ENCODE measurements around the gene SLC10A2. TPM values are rescaled to one million over a fixed set of nuclear protein-coding genes. Genes with fewer than 3 reads are reported as not detected.

Gene SLC10A2
- total RNA-seq, 2 donors from 2014 or later: not detected

GRCh38 chr13:103007427-103007762 lies 58.8 kb downstream of the SLC10A2 start:
- 53 to 61% methylated on average over 4 of the region's 4 CpGs for WGBS, 2 donors
- Histone ChIP-seq H3K27me3 (no peaks in the 10 kb centered on the region), H3K9me3 (no peaks in the 10 kb centered on the region), H3K4me3 (no peak overlapping the region), H3K27ac (no peak overlapping the region), H3K36me3 (replicated peaks in 1 of 2; ENCODE audit: insufficient read depth in 1 of 2, low read depth in 2 of 2) (no peaks in the 10 kb centered on the region), H3K4me1 (no peaks in the 10 kb centered on the region)
- intact Hi-C loops (cut with DNase I): no loop called here
- TF ChIP-seq POLR2A (IDR thresholded peaks at IDR 0.05): no peak
- TF ChIP-seq, protein P1, sequence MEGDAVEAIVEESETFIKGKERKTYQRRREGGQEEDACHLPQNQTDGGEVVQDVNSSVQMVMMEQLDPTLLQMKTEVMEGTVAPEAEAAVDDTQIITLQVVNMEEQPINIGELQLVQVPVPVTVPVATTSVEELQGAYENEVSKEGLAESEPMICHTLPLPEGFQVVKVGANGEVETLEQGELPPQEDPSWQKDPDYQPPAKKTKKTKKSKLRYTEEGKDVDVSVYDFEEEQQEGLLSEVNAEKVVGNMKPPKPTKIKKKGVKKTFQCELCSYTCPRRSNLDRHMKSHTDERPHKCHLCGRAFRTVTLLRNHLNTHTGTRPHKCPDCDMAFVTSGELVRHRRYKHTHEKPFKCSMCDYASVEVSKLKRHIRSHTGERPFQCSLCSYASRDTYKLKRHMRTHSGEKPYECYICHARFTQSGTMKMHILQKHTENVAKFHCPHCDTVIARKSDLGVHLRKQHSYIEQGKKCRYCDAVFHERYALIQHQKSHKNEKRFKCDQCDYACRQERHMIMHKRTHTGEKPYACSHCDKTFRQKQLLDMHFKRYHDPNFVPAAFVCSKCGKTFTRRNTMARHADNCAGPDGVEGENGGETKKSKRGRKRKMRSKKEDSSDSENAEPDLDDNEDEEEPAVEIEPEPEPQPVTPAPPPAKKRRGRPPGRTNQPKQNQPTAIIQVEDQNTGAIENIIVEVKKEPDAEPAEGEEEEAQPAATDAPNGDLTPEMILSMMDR (IDR thresholded peaks at IDR 0.05): no peak
- DNase-seq: no peak
- no peak for ATAC-seq

GRCh38 chr13:103006641-103007426 lies 59.4 kb downstream of the SLC10A2 start:
- H3K9me3 ChIP-seq: no peaks in the 10 kb centered on the region
- no peaks in the 10 kb centered on the region for H3K27me3 ChIP-seq
- 68 to 77% methylated on average over 11 of the region's 11 CpGs for WGBS, 2 donors
- intact Hi-C loops (cut with DNase I): no loop called here
- TF ChIP-seq POLR2A (IDR thresholded peaks at IDR 0.05): no peak
- TF ChIP-seq, protein P1 (IDR thresholded peaks at IDR 0.05): no peak
- DNase-seq (no peak), ATAC-seq (no peak)
- no peaks in the 10 kb centered on the region for H3K36me3 ChIP-seq (replicated peaks in 1 of 2; ENCODE audit: insufficient read depth in 1 of 2, low read depth in 2 of 2)
- H3K27ac ChIP-seq: no peak overlapping the region
- no peaks in the 10 kb centered on the region for H3K4me1 ChIP-seq
- no peak overlapping the region for H3K4me3 ChIP-seq

DNA sequence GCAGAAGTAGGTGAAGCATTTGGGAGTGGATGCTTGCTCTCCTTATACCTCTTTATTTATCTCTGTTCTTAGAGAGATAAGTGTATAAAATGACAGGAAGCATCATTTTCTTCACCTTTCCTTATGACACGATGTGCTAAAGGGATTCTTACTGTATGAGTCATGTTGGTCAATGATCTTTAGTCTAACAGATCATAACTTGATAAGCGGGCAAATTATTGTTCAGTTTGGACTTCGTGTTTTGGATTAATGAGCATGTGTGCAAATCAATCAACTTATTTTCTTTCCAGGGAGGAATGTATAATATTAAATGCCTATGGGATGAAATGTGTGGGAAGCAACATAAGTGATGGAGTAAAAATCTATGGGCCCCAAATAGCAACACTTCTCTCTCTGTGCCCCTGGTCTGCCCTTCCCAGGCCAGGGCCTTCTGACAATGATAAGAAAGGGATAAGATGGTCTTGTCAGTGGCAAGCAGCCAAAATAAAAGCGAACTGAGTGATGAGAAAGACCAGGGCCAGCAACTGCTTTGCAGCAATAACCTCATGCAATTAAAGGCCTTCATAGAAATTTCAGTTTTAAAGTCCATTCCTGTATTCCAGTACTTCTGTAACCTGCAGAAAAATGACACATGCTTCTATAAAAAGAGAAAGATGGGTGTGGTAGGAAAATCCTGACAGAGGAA lies 61.4 kb downstream of the SLC10A2 start:
- Histone ChIP-seq H3K4me3 (no peak overlapping the region), H3K27ac (no peak overlapping the region), H3K36me3 (replicated peaks in 1 of 2; ENCODE audit: insufficient read depth in 1 of 2, low read depth in 2 of 2) (no peaks in the 10 kb centered on the region), H3K27me3 (no peaks in the 10 kb centered on the region), H3K4me1 (no peaks in the 10 kb centered on the region), H3K9me3 (no peaks in the 10 kb centered on the region)
- intact Hi-C loops (cut with DNase I): no loop called here
- TF ChIP-seq, protein P1 (IDR thresholded peaks at IDR 0.05): no peak
- TF ChIP-seq POLR2A (IDR thresholded peaks at IDR 0.05): no peak
- ATAC-seq (no peak), DNase-seq (no peak)
- WGBS, 2 donors: 37 to 41% methylated on average over 4 of the region's 4 CpGs

DNA sequence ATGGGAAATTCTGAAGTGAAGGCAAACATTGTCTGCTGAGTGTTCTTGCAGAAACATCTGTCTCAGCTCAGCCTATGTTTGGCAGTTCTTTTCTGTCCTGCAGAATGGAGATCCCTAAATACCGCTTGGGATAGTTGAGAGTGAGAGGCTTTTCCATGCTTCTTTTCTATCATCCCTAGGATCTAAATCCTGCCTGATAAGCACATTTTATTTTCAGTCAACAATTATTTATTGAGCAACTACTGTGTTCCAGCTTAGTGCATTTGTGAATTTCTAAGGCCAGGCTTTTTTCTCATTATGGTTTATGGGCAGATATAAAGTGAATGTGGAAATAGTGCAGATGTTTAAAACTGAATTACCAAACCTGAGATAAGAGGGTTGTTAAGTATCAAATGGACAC lies 62.6 kb downstream of the SLC10A2 start:
- no peak overlapping the region for H3K4me3 ChIP-seq
- H3K27me3 ChIP-seq: no peaks in the 10 kb centered on the region
- no peak overlapping the region for H3K27ac ChIP-seq
- TF ChIP-seq POLR2A (IDR thresholded peaks at IDR 0.05): no peak
- TF ChIP-seq, protein P1 (IDR thresholded peaks at IDR 0.05): no peak
- 58 to 87% methylated on average over 1 of the region's 1 CpG for WGBS, 2 donors
- intact Hi-C loops (cut with DNase I): no loop called here
- DNase-seq (no peak), ATAC-seq (no peak)
- no peaks in the 10 kb centered on the region for H3K36me3 ChIP-seq (replicated peaks in 1 of 2; ENCODE audit: insufficient read depth in 1 of 2, low read depth in 2 of 2)
- H3K4me1 ChIP-seq: no peaks in the 10 kb centered on the region
- no peaks in the 10 kb centered on the region for H3K9me3 ChIP-seq

All from body of pancreas (tissue), 4 donors.